ENCODE data around the gene KRT25.

KRT25 gene

DNA sequence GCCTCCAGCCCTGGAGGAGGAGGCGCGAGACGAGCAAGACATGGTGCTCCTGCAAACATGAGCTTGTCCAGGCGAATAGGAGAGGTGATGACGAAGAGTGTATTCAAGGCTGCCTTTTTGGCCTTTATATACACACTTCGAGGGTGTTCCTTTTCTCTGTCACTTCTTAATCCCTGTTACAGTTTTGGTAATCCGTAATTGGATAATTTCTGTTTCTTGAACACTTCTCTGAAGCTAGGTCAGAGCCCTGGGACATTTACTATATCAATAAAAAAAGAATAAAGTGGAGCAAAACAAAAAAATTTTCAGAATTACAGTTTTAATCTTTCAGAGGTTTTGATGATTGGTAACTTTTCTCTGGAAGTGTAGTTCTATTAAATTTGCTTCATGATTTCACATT is 51.5 kb downstream of the KRT25 start, which contains the start of gene KRT24:
TSS of gene KRT24 (minus strand) at position 101 of the 400 bp plus-strand sequence. CDS start at position 42, 59 bp downstream.
- H3K4me3 ChIP-seq (ENCODE audit: low read length): no peak within 1 kb of the TSS
- TF ChIP-seq, protein P1, sequence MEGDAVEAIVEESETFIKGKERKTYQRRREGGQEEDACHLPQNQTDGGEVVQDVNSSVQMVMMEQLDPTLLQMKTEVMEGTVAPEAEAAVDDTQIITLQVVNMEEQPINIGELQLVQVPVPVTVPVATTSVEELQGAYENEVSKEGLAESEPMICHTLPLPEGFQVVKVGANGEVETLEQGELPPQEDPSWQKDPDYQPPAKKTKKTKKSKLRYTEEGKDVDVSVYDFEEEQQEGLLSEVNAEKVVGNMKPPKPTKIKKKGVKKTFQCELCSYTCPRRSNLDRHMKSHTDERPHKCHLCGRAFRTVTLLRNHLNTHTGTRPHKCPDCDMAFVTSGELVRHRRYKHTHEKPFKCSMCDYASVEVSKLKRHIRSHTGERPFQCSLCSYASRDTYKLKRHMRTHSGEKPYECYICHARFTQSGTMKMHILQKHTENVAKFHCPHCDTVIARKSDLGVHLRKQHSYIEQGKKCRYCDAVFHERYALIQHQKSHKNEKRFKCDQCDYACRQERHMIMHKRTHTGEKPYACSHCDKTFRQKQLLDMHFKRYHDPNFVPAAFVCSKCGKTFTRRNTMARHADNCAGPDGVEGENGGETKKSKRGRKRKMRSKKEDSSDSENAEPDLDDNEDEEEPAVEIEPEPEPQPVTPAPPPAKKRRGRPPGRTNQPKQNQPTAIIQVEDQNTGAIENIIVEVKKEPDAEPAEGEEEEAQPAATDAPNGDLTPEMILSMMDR (IDR thresholded peaks at IDR 0.05; ENCODE audit: low read depth, low read length, poor library complexity, severe bottlenecking): no peak
- no peak for TF ChIP-seq EZH2phosphoT487 (IDR thresholded peaks at IDR 0.05; ENCODE audit: borderline replicate concordance, low read length)

DNA sequence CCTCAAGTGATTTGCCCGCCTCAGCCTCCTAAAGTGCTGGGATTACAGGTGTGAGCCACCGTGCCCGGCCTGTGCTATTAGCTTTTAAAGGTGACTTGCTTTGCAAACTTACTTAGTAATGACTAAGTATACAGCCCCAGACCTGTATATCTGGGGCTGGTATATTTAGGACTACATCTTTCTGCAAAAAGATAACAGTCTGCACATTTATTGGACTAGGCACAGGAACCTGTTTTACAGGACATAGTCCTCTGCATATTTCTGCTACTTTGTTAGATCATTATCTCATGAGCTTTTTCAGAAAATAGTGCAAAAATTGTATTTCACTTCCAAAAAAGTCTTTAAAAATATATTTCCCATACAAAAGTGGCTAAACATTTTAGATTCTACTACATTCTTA is 52.9 kb downstream of the KRT25 start:
- Histone ChIP-seq H3K27ac (ENCODE audit: low read depth, low read length) (no peak overlapping the region), H3K79me2 (ENCODE audit: control insufficient read depth, low read length) (no peaks in the 10 kb centered on the region), H4K20me1 (ENCODE audit: control insufficient read depth, insufficient read depth, low read depth, low read length) (no peaks in the 10 kb centered on the region), H3K9me2 (replicated peaks; ENCODE audit: control insufficient read depth, low read length) (no peaks in the 10 kb centered on the region), H3F3A (ENCODE audit: control insufficient read depth, insufficient read depth) (no peaks in the 10 kb centered on the region), H3K4me3 (ENCODE audit: low read length) (no peak overlapping the region), H3K4me2 (ENCODE audit: low read length) (no peak overlapping the region), H3K9me3 (ENCODE audit: control insufficient read depth, insufficient read depth, low read length) (no peaks in the 10 kb centered on the region), H3K27me3 (ENCODE audit: control insufficient read depth, low read length) (peaks cover 14% of the 10 kb centered on the region), H3K36me3 (ENCODE audit: control insufficient read depth, low read length) (no peaks in the 10 kb centered on the region), H3K4me1 (ENCODE audit: control insufficient read depth, low read length) (no peaks in the 10 kb centered on the region)
- TF ChIP-seq EZH2phosphoT487 (IDR thresholded peaks at IDR 0.05; ENCODE audit: borderline replicate concordance, low read length): no peak
- TF ChIP-seq, protein P1 (IDR thresholded peaks at IDR 0.05; ENCODE audit: low read depth, low read length, poor library complexity, severe bottlenecking): no peak

More for the DNA sequence above, 51.5 kb downstream of the KRT25 start, which contains the start of gene KRT24:
- H3K9me3 ChIP-seq (ENCODE audit: control insufficient read depth, insufficient read depth, low read length): no peaks in the 10 kb centered on the region
- no peak within 1 kb of the TSS for H3K27ac ChIP-seq (ENCODE audit: low read depth, low read length)
- H3K27me3 ChIP-seq (ENCODE audit: control insufficient read depth, low read length): peaks cover 10% of the 10 kb centered on the region
- H4K20me1 ChIP-seq (ENCODE audit: control insufficient read depth, insufficient read depth, low read depth, low read length): no peaks in the 10 kb centered on the region
- H3K79me2 ChIP-seq (ENCODE audit: control insufficient read depth, low read length): no peaks in the 10 kb centered on the region
- no peaks in the 10 kb centered on the region for H3K9me2 ChIP-seq (replicated peaks; ENCODE audit: control insufficient read depth, low read length)
- no peaks in the 10 kb centered on the region for H3K36me3 ChIP-seq (ENCODE audit: control insufficient read depth, low read length)
- no peaks in the 10 kb centered on the region for H3F3A ChIP-seq (ENCODE audit: control insufficient read depth, insufficient read depth)
- H3K4me2 ChIP-seq (ENCODE audit: low read length): no peak within 1 kb of the TSS
- H3K4me1 ChIP-seq (ENCODE audit: control insufficient read depth, low read length): no peaks in the 10 kb centered on the region

DNA sequence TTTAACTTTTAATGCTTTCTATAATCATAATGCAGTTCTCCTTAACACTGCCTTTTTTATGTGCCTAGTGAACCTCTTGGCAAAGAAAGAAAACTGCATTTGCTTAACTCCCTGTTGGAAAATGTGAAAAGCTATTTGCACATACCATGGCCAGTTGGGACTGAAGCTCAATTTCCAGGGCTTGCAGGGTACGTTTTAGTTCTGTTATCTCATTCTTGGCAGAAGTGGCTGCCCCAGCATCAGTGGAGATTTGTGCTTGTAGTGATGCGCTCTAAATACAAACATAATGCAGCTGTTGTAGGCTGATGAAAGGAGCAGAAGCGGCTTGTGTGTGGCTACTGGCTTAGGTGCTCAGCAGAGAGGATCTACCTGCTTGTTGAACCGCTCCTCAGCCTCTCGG is 55.3 kb downstream of the KRT25 start:
- Histone ChIP-seq H3K9me2 (replicated peaks; ENCODE audit: control insufficient read depth, low read length) (no peaks in the 10 kb centered on the region), H3K36me3 (ENCODE audit: control insufficient read depth, low read length) (no peaks in the 10 kb centered on the region), H4K20me1 (ENCODE audit: control insufficient read depth, insufficient read depth, low read depth, low read length) (no peaks in the 10 kb centered on the region), H3K27me3 (ENCODE audit: control insufficient read depth, low read length) (peaks cover 19% of the 10 kb centered on the region), H3K4me3 (ENCODE audit: low read length) (no peak overlapping the region), H3K4me1 (ENCODE audit: control insufficient read depth, low read length) (no peaks in the 10 kb centered on the region), H3K4me2 (ENCODE audit: low read length) (no peak overlapping the region), H3K9me3 (ENCODE audit: control insufficient read depth, insufficient read depth, low read length) (no peaks in the 10 kb centered on the region), H3F3A (ENCODE audit: control insufficient read depth, insufficient read depth) (no peaks in the 10 kb centered on the region), H3K79me2 (ENCODE audit: control insufficient read depth, low read length) (no peaks in the 10 kb centered on the region), H3K27ac (ENCODE audit: low read depth, low read length) (no peak overlapping the region)
- TF ChIP-seq, protein P1 (IDR thresholded peaks at IDR 0.05; ENCODE audit: low read depth, low read length, poor library complexity, severe bottlenecking): no peak
- TF ChIP-seq EZH2phosphoT487 (IDR thresholded peaks at IDR 0.05; ENCODE audit: borderline replicate concordance, low read length): no peak
